ENCODE results near the gene GREM1. TPM values are rescaled to one million over a fixed set of nuclear protein-coding genes. Genes with fewer than 3 reads are reported as not detected.

The GREM1 gene
- total and polyA plus RNA-seq, 2 donors (not counting 3 experiments of a cell fraction or from before 2014, with no cell fraction given), result not detected

DNA sequence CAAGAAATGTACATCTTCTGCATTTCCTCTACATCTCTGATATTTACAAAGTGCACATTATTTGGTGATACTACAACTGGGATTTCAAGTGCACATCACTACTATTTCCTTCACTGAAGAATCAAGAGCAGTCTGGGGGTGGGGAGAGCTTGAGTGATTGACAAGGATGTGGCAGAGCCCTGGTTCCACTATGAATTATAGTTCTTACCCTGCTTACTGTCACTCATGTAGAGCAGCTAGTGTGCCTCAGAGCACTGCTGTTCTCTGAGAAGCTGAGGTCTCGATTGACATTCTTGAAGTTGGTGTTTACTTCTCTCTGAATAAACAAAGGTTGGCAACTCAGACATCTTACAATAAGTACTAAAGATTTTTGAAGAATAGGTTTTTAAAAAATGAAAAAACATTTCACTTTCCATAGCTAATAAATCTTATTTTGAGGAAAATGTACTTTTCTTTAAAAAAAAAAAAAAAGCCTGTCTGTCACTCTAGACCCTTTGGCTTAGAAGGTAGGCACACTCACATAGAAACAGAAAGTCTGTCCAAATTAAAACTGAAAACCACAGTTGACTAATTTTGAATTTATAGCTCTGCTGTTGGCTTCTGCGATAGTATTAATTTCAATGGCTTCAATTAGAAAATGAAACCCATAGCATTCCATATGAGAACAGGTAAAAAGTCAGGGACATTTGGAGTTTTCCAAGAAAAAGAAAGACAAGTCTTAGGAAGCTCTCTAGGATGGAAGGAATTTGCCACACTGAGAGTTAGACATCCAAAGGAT is 5.6 kb downstream of the GREM1 start:
- Histone ChIP-seq H3K79me2 (ENCODE audit: control insufficient read depth, insufficient read depth, low read length) (no peaks in the 10 kb centered on the region), H2AFZ (ENCODE audit: low read depth, low read length) (no peak overlapping the region), H4K20me1 (replicated peaks; ENCODE audit: control insufficient read depth, extremely low read depth, insufficient read depth, low read length) (no peaks in the 10 kb centered on the region), H3K27ac (ENCODE audit: insufficient read depth, low read depth, low read length) (no peak overlapping the region), H3K36me3 (ENCODE audit: control insufficient read depth in 2 of 2, extremely low read depth in 1 of 2, insufficient read depth in 2 of 2, low read length in 2 of 2) (no peaks in the 10 kb centered on the region), H3K27me3 (ENCODE audit: control insufficient read depth in 2 of 2, insufficient read depth in 2 of 2, low read length in 2 of 2) (peaks cover 30 to 47% of the 10 kb centered on the region in 2 experiments), H3K4me1 (ENCODE audit: control insufficient read depth, extremely low read depth, insufficient read depth, low read length) (no peaks in the 10 kb centered on the region), H3K9me1 (replicated peaks; ENCODE audit: control insufficient read depth, extremely low read depth, insufficient read depth, low read length) (no peaks in the 10 kb centered on the region), H3K4me2 (ENCODE audit: insufficient read depth, low read length) (no peak overlapping the region), H3K4me3 (replicated peaks in 1 of 3; ENCODE audit: insufficient read depth in 1 of 3, low read depth in 1 of 3, low read length in 3 of 3) (no peak overlapping the region), H3K9ac (replicated peaks; ENCODE audit: extremely low read depth, insufficient read depth, low read length) (no peak overlapping the region), H3K9me3 (replicated peaks; ENCODE audit: control insufficient read depth, insufficient read depth, low read length) (no peaks in the 10 kb centered on the region)
- BruUV-seq (replicated peaks), result no TSS peak
- ChIA-PET CTCF (interaction anchor here (0.9 to 2.1 kb wide), 3 partner anchors 11 to 213 kb away, joined by 3 to 11 read pairs (median 3); no protein-coding TSS in a partner anchor), POLR2A (no interaction called here)
- intact Hi-C loops (cut with micrococcal nuclease), result no loop called here
- no peak for TF ChIP-seq MYC (IDR thresholded peaks at IDR 0.05; ENCODE audit: low read depth, low read length)
- TF ChIP-seq POLR2AphosphoS5 (IDR thresholded peaks at IDR 0.05; ENCODE audit: insufficient read depth, low read depth, low read length), result no peak
- no peak for TF ChIP-seq POLR2A (IDR thresholded peaks at IDR 0.05; ENCODE audit: low read depth, low read length)
- no peak for TF ChIP-seq MAX (IDR thresholded peaks at IDR 0.05; ENCODE audit: insufficient read depth, insufficient read length)
- TF ChIP-seq JUN (IDR thresholded peaks at IDR 0.05; ENCODE audit: borderline replicate concordance, insufficient read depth, insufficient read length, low read depth), result no peak
- no peak for TF ChIP-seq FOS (IDR thresholded peaks at IDR 0.05; ENCODE audit: borderline replicate concordance, insufficient read depth, low read length)
- TF ChIP-seq CTCF (IDR thresholded peaks at IDR 0.05; ENCODE audit: extremely low read depth in 1 of 2, insufficient read depth in 1 of 2, low read depth in 1 of 2, low read length in 2 of 2), result no peak
- TF ChIP-seq GATA2 (IDR thresholded peaks at IDR 0.05; ENCODE audit: insufficient read depth, insufficient read length, low read depth, low read length), result no peak
- no peak for TF ChIP-seq EZH2 (IDR thresholded peaks at IDR 0.05; ENCODE audit: borderline replicate concordance, low read depth, low read length, severe bottlenecking)
- DNase-seq (ENCODE audit: low read depth, low spot score) (no peak), FAIRE-seq (no peak)
- dilution Hi-C loops (cut with MboI; ENCODE audit: extremely low pct_ligation_motif_present, low sequenced_read_pairs), result no loop called here

All from endothelial cell of umbilical vein (primary cell).